Mesenchymal stem cell (in vitro differentiated cells and primary cell): Measurements from ENCODE around the gene SLC17A4.
"Not testable (repeated sequence)": the region's sequence is repeated elsewhere in the genome, so short reads cannot be mapped to it uniquely, and the experiment has no call there.

Source experiments
- DNase-seq: peaks from one replicate; pipeline ENCODE4 v3.0.0-alpha.2; 2013
- H2AFZ ChIP-seq: one replicate; pipeline ENCODE4 v1.6.1; 2013; ENCODE audit warnings: low read depth, mild to moderate bottlenecking, control low read depth, inconsistent platforms, low read length, moderate library complexity
- H2AK5ac ChIP-seq: 2 replicates; pipeline ENCODE4 v1.6.1; 2013; ENCODE audit warnings: low read length, moderate library complexity, mild to moderate bottlenecking, inconsistent platforms; ENCODE audit not compliant: severe bottlenecking
- H2BK120ac ChIP-seq: one replicate; pipeline ENCODE4 v1.6.1; 2013; ENCODE audit warnings: low read depth, mild to moderate bottlenecking, inconsistent platforms, low read length, moderate library complexity
- H2BK12ac ChIP-seq, 2 experiments: one replicate each; pipeline ENCODE4 v1.6.1; 2013; ENCODE audit warnings: inconsistent platforms in 2 of 2, low read length in 2 of 2, mild to moderate bottlenecking in 2 of 2, moderate library complexity in 2 of 2, control low read depth in 1 of 2
- H2BK15ac ChIP-seq: one replicate; pipeline ENCODE4 v1.6.1; 2013; ENCODE audit warnings: mild to moderate bottlenecking, low read depth, inconsistent platforms; ENCODE audit not compliant: poor library complexity, severe bottlenecking
- H2BK5ac ChIP-seq: 2 replicates; pipeline ENCODE4 v1.6.1; 2013; ENCODE audit warnings: low read depth, mild to moderate bottlenecking, low read length, control low read depth, inconsistent platforms; ENCODE audit not compliant: poor library complexity, severe bottlenecking
- H3K14ac ChIP-seq, 2 experiments: one replicate each; pipeline ENCODE4 v1.6.1; 2013; ENCODE audit warnings: inconsistent platforms in 2 of 2, low read length in 2 of 2, control low read depth in 1 of 2, mild to moderate bottlenecking in 1 of 2, moderate library complexity in 1 of 2
- H3K18ac ChIP-seq, 2 experiments: one replicate each; pipeline ENCODE4 v1.6.1; 2013; ENCODE audit warnings: inconsistent platforms in 2 of 2, low read length in 2 of 2, control low read depth in 1 of 2, low read depth in 1 of 2, mild to moderate bottlenecking in 1 of 2
- H3K23ac ChIP-seq, 2 experiments: one replicate each; pipeline ENCODE4 v1.6.1; 2013; ENCODE audit warnings: inconsistent platforms in 2 of 2, low read length in 2 of 2, mild to moderate bottlenecking in 2 of 2, moderate library complexity in 2 of 2, control low read depth in 1 of 2
- H3K27ac ChIP-seq: 2 replicates; pipeline ENCODE4 v1.5.1; 2013; ENCODE audit warnings: mild to moderate bottlenecking, moderate library complexity, low read length, control low read depth, inconsistent platforms; ENCODE audit not compliant: poor library complexity, severe bottlenecking
- H3K27me3 ChIP-seq, 2 experiments: 2 replicates each; pipeline versions ENCODE4 v1.6.1 to v1.7.0; 2013; ENCODE audit warnings: low read length in 2 of 2, mild to moderate bottlenecking in 2 of 2, moderate library complexity in 2 of 2, control low read depth in 1 of 2, inconsistent platforms in 1 of 2; ENCODE audit not compliant: control insufficient read depth in 1 of 2, insufficient read depth in 1 of 2
- H3K36me3 ChIP-seq, 2 experiments: 2 replicates each; pipeline versions ENCODE4 v1.6.1 to v1.7.0; 2013; ENCODE audit warnings: low read length in 2 of 2, control low read depth in 1 of 2, inconsistent platforms in 1 of 2, low read depth in 1 of 2, mild to moderate bottlenecking in 1 of 2; ENCODE audit not compliant: insufficient read depth in 2 of 2, control insufficient read depth in 1 of 2
- H3K4ac ChIP-seq, 2 experiments: one replicate each; pipeline ENCODE4 v1.6.1; 2013; ENCODE audit warnings: inconsistent platforms in 2 of 2, low read length in 2 of 2, mild to moderate bottlenecking in 2 of 2, moderate library complexity in 2 of 2, control low read depth in 1 of 2, low read depth in 1 of 2
- H3K4me1 ChIP-seq: 2 replicates; pipeline ENCODE4 v1.6.1; 2013; ENCODE audit warnings: low read depth, low read length, control low read depth; ENCODE audit not compliant: control insufficient read depth, insufficient read depth
- H3K4me2 ChIP-seq: 2 replicates; pipeline ENCODE4 v1.6.1; 2013; ENCODE audit warnings: low read length, mild to moderate bottlenecking, inconsistent platforms; ENCODE audit not compliant: poor library complexity, severe bottlenecking
- H3K4me3 ChIP-seq, 2 experiments: 2 replicates each; pipeline versions ENCODE4 v1.5.1 to v1.7.0; 2013; ENCODE audit warnings: low read length in 2 of 2, mild to moderate bottlenecking in 2 of 2, control low read depth in 1 of 2, low read depth in 1 of 2; ENCODE audit not compliant: insufficient read depth in 1 of 2
- H3K79me1 ChIP-seq: replicated peaks from 2 replicates; pipeline ENCODE4 v1.6.1; 2013; ENCODE audit warnings: mild to moderate bottlenecking, control low read depth, low read length, inconsistent platforms; ENCODE audit not compliant: poor library complexity, severe bottlenecking
- H3K9ac ChIP-seq: 2 replicates; pipeline ENCODE4 v1.7.0; 2013; ENCODE audit warnings: mild to moderate bottlenecking, low read length, moderate library complexity
- H3K9me3 ChIP-seq: 2 replicates; pipeline ENCODE4 v1.7.0; 2013; ENCODE audit warnings: mild to moderate bottlenecking, low read length; ENCODE audit not compliant: control insufficient read depth
- H4K8ac ChIP-seq: one replicate; pipeline ENCODE4 v1.6.1; 2013; ENCODE audit warnings: inconsistent platforms, mild to moderate bottlenecking, low read length, moderate library complexity
- H4K91ac ChIP-seq: one replicate; pipeline ENCODE4 v1.6.1; 2013; ENCODE audit warnings: mild to moderate bottlenecking, low read length, inconsistent platforms
- WGBS: methylation state at CpG from one replicate; pipeline ENCODE4 v1.1.7; 2013; ENCODE audit warnings: mixed read lengths; 5-methylcytosine and 5-hydroxymethylcytosine counted together

SLC17A4 gene

DNA sequence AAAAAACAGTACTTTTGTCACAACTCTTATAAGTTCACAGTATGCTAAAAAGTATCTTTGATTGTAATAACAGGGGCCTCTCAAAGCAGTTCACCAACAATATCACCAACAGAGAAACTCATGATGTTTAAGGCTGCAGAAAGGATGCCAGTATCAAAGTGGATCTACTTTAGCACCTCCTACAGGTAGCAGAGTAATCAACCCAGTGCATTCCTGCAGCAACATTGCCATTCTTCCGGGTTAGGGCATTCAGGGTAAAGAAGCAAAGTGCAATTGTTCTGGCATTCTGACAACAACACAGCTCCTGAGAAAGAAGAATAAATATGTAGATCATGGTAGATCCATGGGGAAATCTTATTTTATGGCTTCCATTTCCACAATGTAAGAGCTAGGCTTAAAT is 7.6 kb upstream of the SLC17A4 start:
- no peak overlapping the region for H3K4me3 ChIP-seq
- H2BK15ac ChIP-seq = no peak overlapping the region
- H3K27me3 ChIP-seq = no peaks in the 10 kb centered on the region
- no peaks in the 10 kb centered on the region for H3K36me3 ChIP-seq
- DNase-seq = no peak
- no peaks in the 10 kb centered on the region for H3K4me1 ChIP-seq
- H2BK5ac ChIP-seq = no peak overlapping the region
- no peaks in the 10 kb centered on the region for H3K79me1 ChIP-seq
- no peak overlapping the region for H3K4ac ChIP-seq
- no peak overlapping the region for H2BK12ac ChIP-seq
- H3K23ac ChIP-seq = no peak overlapping the region
- H3K18ac ChIP-seq = no peak overlapping the region
- H3K4me2 ChIP-seq = no peak overlapping the region
- no peaks in the 10 kb centered on the region for H3K9me3 ChIP-seq
- no peak overlapping the region for H2AK5ac ChIP-seq
- H2AFZ ChIP-seq = no peak overlapping the region
- H2BK120ac ChIP-seq = no peak overlapping the region
- no peak overlapping the region for H3K27ac ChIP-seq
- no peak overlapping the region for H3K9ac ChIP-seq
- 100% methylated on average over 1 of the region's 1 CpG for WGBS
- H4K91ac ChIP-seq = no peak overlapping the region
- H4K8ac ChIP-seq = no peak overlapping the region
- no peak overlapping the region for H3K14ac ChIP-seq

DNA sequence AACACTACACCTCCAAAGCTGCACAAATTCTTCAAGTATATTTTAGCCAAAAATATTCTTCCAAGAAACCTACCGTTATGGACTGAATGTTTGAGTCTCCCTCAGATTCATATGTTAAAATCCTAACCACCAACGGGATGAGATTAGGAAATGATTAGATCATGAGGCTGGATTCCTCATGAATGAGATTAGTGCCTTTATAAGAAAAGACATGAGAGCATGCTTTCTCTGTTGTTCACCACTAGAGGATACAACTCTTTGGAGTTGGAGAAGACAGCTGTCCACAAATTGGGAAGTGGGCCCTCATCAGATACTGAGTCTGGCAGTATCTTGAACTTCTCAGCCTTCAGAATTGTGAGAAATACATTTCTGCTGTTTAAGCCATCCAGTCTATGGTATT is 7.1 kb upstream of the SLC17A4 start:
- Histone ChIP-seq H2AK5ac (no peak overlapping the region), H3K4me3 (no peak overlapping the region), H3K23ac (no peak overlapping the region), H2BK120ac (no peak overlapping the region), H2BK15ac (no peak overlapping the region), H2AFZ (no peak overlapping the region), H3K27ac (no peak overlapping the region), H3K27me3 (no peaks in the 10 kb centered on the region), H3K14ac (no peak overlapping the region), H2BK12ac (no peak overlapping the region), H4K8ac (no peak overlapping the region), H2BK5ac (no peak overlapping the region), H4K91ac (no peak overlapping the region), H3K36me3 (no peaks in the 10 kb centered on the region), H3K9ac (no peak overlapping the region), H3K79me1 (no peaks in the 10 kb centered on the region), H3K4me1 (no peaks in the 10 kb centered on the region), H3K4ac (no peak overlapping the region), H3K4me2 (no peak overlapping the region), H3K9me3 (no peaks in the 10 kb centered on the region), H3K18ac (no peak overlapping the region)
- WGBS = 94% methylated on average over 2 of the region's 2 CpGs
- no peak for DNase-seq

DNA sequence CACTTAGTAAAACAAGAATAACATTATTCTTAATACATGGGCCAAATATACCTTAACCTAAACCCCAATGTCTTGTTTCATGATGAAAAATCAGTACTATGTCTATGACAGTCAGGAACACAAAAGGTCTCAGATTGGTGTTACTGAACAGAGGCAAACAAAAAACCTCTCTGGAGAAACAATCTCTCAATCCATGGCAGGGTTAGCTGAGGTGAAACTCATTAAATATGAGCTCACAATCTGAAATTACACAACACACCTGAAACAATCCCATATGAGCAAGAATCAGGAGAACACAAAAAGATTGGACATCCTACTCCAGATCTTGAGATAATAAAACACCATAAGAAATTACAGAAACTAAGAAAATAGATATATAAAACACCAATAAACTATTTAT is 6.5 kb upstream of the SLC17A4 start:
- no peaks in the 10 kb centered on the region for H3K79me1 ChIP-seq
- no peak overlapping the region for H2BK120ac ChIP-seq
- no peak overlapping the region for H3K14ac ChIP-seq
- no peaks in the 10 kb centered on the region for H3K4me1 ChIP-seq
- H2AFZ ChIP-seq = no peak overlapping the region
- no peaks in the 10 kb centered on the region for H3K27me3 ChIP-seq
- no peak for DNase-seq
- no peak overlapping the region for H2BK15ac ChIP-seq
- no peaks in the 10 kb centered on the region for H3K9me3 ChIP-seq
- no peak overlapping the region for H3K18ac ChIP-seq
- H3K23ac ChIP-seq = no peak overlapping the region
- H2BK12ac ChIP-seq = no peak overlapping the region
- H3K27ac ChIP-seq = no peak overlapping the region
- H2AK5ac ChIP-seq = no peak overlapping the region
- no peak overlapping the region for H4K8ac ChIP-seq
- no peak overlapping the region for H2BK5ac ChIP-seq
- no peak overlapping the region for H3K4me3 ChIP-seq
- no peak overlapping the region for H3K9ac ChIP-seq
- H4K91ac ChIP-seq = no peak overlapping the region
- no peaks in the 10 kb centered on the region for H3K36me3 ChIP-seq
- H3K4me2 ChIP-seq = no peak overlapping the region
- no peak overlapping the region for H3K4ac ChIP-seq

DNA sequence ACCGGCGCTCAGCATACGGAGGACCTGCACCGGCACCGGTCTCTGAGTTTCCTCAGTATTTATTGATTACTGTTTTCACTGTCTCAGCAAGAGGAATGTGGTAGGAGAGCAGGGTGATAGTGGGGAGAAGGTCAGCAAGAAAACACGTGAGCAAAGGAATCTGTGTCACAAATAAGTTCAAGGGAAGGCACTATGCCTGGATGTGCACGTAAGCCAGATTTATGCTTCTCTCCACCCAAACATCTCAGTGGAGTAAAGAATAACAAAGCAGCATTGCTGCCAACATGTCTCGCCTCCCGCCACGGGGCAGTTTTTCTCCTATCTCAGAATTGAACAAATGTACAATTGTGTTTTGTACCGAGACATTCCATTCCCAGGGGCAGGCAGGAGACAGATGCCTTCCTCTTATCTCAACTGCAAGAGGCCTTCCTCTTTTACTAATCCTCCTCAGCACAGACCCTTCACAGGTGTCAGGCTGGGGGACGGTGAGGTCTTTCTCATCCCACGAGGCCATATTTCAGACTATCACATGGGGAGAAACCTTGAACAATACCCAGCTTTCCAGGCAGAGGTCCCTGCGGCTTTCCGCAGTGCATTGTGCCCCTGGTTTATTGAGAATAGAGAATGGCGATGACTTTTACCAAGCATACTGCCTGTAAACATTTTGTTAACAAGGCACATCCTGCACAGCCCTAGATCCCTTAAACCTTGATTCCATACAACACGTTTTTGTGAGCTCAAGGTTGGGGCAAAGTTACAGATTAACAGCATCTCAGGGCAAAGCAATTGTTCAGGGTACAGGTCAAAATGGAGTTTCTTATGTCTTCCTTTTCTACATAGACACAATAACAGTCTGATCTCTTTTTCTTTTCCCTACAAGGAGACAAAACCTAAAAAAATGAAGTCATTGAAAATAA is 5.7 kb upstream of the SLC17A4 start:
- not testable (repeated sequence) for H3K4me3 ChIP-seq, H2AFZ ChIP-seq, DNase-seq, H3K4me2 ChIP-seq, H3K27me3 ChIP-seq, H2BK12ac ChIP-seq, H3K23ac ChIP-seq, H3K79me1 ChIP-seq, H4K8ac ChIP-seq, H3K4me1 ChIP-seq, H3K27ac ChIP-seq, H3K4ac ChIP-seq, H3K36me3 ChIP-seq, H4K91ac ChIP-seq, H2AK5ac ChIP-seq, H2BK15ac ChIP-seq, H3K9me3 ChIP-seq, H3K9ac ChIP-seq, H3K18ac ChIP-seq, H2BK5ac ChIP-seq, H2BK120ac ChIP-seq, H3K14ac ChIP-seq
- 81% methylated on average over 16 of the region's 17 CpGs for WGBS
